ENCODE measurements around the gene PICK1.
A peak's percentile ranks its signal among the peaks of the same experiment; 100 is the strongest.

PICK1 gene

GRCh38 chr22:38031491-38031890 is 25.7 kb upstream of the PICK1 start:
- H3K4me3 ChIP-seq (ENCODE audit: low read depth, low read length), result no peak overlapping the region
- in situ Hi-C loops (cut with HindIII; ENCODE audit: low sequenced_read_pairs), result no loop called here
- TF ChIP-seq CTCF (IDR thresholded peaks at IDR 0.05; ENCODE audit: low read depth, low read length), result no peak
- no peak for DNase-seq (ENCODE audit: low read depth, low spot score)

DNA sequence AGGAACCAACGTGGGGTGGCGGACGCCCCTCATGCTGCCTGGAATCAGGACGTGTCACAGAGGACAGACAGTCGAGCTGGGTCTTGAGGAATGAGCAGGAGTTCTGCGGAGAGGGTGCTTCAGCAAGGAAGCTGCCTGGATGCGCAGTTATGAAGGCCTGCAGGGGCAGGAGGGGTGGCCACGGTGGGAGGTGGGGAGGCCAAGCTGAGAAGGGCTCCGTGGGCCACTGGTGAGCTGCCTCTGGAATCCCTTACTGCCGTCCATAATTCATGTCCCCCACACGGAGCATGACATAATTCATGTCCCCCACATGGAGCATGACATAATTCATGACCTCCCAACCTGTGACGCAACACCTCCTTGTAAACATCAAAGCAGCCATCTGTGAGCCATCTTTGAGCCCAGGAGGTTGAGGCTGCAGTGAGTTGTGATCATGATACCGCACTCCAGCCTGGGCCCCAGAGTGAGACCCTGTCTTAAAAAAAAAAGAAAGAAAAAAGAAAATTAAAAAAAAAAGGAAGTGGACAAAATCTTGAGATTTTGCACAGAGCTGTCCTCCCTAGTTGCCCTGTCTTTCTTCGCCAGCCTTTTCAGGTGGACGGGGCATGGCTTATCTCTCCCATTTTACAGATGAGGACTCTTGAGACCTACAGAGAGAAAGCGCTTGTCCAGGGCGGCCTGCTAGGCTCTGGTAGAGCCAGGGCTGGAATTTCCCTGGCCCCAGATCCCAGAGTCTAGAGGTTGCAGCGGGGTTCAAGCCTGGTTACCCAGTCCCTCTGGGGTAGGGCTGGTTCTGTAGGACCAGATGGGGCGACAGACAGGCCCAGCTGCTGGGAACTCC is 24.3 kb upstream of the PICK1 start:
- in situ Hi-C loops (cut with HindIII; ENCODE audit: low sequenced_read_pairs), result no loop called here
- TF ChIP-seq CTCF (IDR thresholded peaks at IDR 0.05; ENCODE audit: low read depth, low read length), result no peak
- no peak overlapping the region for H3K4me3 ChIP-seq (ENCODE audit: low read depth, low read length)
- peak; percentile 78 for DNase-seq (ENCODE audit: low read depth, low spot score)

DNA sequence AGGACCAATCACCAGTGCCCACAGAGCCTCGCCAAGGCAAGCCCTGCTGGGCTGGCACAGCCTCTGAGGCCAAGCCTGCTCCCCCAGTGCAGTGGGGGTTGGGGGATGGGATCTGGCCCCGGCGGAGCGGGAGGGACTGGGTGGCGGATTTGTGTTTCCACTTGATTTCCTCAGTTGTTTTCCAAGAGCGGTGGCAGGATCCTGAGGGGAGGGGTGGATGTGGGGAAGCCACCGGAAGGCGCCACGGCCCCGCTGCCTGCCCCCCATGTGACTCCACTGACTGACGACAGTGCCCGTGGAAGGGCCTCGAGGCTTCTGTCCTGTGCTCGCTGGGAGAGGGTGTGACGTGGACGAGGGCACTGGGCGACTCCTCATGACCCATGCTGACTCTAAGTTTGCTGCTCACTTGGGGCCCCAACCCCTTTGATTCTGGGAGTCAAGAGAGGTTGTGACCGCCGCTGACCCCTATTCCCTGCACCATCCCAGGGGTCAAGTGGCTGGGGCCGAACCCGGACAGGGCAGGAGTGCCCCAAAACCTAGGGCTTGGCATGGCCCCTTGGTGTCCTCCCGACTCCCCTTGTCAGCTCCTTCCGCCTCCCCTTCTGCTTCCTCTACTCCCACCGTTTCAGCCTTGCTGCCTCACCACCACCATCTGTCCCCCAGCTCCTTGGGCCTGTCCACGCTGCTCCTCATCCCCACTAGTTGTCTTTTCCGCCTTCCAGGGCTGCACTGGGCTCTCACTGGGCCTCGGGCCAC is 23.5 kb upstream of the PICK1 start:
- DNase-seq (ENCODE audit: low read depth, low spot score), result no peak
- no peak for TF ChIP-seq CTCF (IDR thresholded peaks at IDR 0.05; ENCODE audit: low read depth, low read length)
- no peak overlapping the region for H3K4me3 ChIP-seq (ENCODE audit: low read depth, low read length)
- in situ Hi-C loops (cut with HindIII; ENCODE audit: low sequenced_read_pairs), result no loop called here

DNA sequence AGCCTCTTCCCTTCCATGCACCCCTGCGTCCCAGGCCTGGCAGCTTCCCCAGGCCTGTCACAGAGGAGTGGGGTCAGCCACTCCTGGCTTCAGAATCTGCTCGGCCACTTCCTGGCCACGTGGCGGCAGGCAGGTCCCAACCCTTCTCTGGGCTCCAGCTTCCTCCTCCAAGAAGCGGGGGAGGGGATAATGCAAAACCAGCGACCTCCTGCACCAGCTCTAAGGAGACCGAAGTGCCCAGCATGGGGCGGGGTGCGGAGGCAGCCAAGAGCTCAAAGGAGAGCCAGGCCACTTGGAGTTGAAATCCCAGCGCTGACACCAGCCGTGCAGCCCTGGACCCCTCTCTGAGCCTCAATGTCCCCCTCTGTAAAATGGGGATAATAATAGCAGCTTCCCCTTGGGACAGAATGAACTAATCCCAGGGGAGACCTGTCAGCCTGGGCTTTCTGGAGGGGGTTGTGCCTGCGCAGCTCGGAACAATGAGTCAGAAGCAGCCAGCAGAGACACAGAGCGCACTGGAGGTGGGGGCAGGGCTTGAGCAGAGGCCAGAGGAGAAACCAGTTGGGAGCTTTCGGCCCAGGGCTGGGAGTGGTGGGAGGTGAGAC is 22.8 kb upstream of the PICK1 start:
- peak; percentile 88 for DNase-seq (ENCODE audit: low read depth, low spot score)
- no peak overlapping the region for H3K4me3 ChIP-seq (ENCODE audit: low read depth, low read length)
- in situ Hi-C loops (cut with HindIII; ENCODE audit: low sequenced_read_pairs), result no loop called here
- no peak for TF ChIP-seq CTCF (IDR thresholded peaks at IDR 0.05; ENCODE audit: low read depth, low read length)

DNA sequence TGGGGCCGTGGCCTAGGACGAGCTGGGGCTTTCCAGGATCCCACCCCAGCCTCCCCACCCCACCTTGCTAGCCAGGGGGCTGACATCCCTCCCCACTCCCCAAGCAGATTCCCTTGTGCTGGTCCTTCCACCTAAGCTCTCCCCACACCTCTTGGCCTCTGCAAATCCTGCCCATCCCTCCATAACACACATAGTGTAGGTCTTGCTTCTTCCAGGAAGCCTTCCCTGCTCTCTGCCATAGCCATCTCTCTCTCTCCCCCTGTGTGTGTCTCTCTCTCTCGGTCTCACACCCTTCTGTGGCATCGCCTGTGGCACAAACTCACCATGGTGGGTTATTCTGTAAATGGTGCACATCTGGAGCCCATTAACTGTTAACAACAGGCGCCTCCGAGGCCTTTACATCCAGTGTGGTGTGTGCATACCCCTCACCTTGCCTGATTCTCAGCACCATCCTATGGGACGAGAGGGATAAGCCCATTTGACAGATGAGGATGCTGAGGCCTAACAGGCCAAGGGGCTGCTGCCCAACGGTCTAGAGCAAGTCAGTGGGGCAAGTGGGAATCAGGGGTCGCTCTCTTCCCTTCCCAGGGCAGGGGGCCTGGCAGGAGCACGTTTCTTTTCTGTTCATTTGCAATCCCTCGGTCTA is 22.2 kb upstream of the PICK1 start:
- TF ChIP-seq CTCF (IDR thresholded peaks at IDR 0.05; ENCODE audit: low read depth, low read length), result no peak
- in situ Hi-C loops (cut with HindIII; ENCODE audit: low sequenced_read_pairs), result no loop called here
- H3K4me3 ChIP-seq (ENCODE audit: low read depth, low read length), result no peak overlapping the region
- DNase-seq (ENCODE audit: low read depth, low spot score), result no peak

- in situ Hi-C loops (cut with HindIII; ENCODE audit: low sequenced_read_pairs), result no loop called here
- DNase-seq (ENCODE audit: low read depth, low spot score), result no peak
- no peak for TF ChIP-seq CTCF (IDR thresholded peaks at IDR 0.05; ENCODE audit: low read depth, low read length)
- no peak overlapping the region for H3K4me3 ChIP-seq (ENCODE audit: low read depth, low read length)
Measured at GRCh38 chr22:38035530-38035885, 21.7 kb upstream of the PICK1 start.
